Measurements from ENCODE around the gene APOA4.

APOA4 gene

DNA sequence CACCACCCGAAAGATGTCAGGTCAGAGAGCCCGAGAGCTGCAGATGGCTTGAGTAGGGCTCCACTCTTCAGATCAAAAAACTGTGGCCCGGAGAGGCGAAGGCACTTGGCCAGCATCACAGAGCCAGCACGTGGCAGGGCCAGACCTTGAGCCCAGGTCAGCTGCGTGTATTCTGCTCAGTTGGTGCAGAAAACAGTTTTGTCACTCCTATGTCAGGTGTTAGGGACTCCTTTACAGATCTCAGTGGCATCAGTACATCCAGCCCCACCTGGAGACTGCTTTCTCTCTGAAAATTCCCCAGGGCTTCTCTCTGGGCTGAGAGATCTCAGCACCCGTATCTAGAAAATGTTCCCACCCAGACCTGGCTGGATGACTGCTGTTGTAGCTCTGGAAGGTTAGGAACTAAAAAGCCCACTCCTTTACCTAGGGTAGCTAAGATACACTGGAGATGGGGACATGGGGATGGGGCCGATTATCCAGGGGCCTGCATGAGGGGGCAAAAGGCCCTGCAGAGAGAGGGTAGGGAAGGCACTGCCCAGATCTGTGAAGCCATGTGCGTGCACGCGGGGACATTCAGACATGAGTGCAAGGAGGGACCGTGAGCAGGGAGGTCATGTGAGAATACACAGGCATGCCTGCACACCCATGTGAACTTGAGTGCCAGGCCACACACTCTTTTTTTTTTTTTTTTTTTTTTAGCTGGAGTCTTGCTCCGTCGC lies 10.9 kb upstream of the APOA4 start:
- TF ChIP-seq, protein P1, sequence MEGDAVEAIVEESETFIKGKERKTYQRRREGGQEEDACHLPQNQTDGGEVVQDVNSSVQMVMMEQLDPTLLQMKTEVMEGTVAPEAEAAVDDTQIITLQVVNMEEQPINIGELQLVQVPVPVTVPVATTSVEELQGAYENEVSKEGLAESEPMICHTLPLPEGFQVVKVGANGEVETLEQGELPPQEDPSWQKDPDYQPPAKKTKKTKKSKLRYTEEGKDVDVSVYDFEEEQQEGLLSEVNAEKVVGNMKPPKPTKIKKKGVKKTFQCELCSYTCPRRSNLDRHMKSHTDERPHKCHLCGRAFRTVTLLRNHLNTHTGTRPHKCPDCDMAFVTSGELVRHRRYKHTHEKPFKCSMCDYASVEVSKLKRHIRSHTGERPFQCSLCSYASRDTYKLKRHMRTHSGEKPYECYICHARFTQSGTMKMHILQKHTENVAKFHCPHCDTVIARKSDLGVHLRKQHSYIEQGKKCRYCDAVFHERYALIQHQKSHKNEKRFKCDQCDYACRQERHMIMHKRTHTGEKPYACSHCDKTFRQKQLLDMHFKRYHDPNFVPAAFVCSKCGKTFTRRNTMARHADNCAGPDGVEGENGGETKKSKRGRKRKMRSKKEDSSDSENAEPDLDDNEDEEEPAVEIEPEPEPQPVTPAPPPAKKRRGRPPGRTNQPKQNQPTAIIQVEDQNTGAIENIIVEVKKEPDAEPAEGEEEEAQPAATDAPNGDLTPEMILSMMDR (conservative IDR thresholded peaks at IDR 0.05; ENCODE audit: low read depth), result no peak
- CTCF ChIA-PET, result no interaction called here
- POLR2A ChIA-PET (ENCODE audit: low non-redundant PET), result no interaction called here
- H3K27ac ChIP-seq, result no peak overlapping the region
- DNase-seq (ENCODE audit: low spot score), result no peak

DNA sequence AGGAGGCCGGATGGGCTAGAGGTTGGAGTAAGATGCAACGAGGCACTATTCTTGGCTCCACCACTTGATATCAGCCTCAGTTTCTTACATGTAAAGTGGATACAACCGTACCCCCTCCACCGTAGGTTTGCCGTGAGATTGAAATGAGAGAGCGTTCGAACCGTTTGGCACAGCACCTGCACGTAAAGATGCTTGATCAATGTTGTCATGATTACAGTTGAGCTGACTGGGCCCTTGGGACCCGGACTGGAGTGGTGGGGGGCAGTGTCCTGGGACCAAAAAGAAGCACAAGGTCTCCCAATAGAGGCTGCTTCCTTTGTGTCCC lies 10.3 kb upstream of the APOA4 start:
- no peak for DNase-seq (ENCODE audit: low spot score)
- TF ChIP-seq, protein P1 (conservative IDR thresholded peaks at IDR 0.05; ENCODE audit: low read depth), result no peak
- CTCF ChIA-PET, result interaction anchor here (0.7 kb wide), 1 partner anchor 393 kb away, joined by 3 read pairs; no protein-coding TSS in a partner anchor
- POLR2A ChIA-PET (ENCODE audit: low non-redundant PET), result no interaction called here
- no peak overlapping the region for H3K27ac ChIP-seq

DNA sequence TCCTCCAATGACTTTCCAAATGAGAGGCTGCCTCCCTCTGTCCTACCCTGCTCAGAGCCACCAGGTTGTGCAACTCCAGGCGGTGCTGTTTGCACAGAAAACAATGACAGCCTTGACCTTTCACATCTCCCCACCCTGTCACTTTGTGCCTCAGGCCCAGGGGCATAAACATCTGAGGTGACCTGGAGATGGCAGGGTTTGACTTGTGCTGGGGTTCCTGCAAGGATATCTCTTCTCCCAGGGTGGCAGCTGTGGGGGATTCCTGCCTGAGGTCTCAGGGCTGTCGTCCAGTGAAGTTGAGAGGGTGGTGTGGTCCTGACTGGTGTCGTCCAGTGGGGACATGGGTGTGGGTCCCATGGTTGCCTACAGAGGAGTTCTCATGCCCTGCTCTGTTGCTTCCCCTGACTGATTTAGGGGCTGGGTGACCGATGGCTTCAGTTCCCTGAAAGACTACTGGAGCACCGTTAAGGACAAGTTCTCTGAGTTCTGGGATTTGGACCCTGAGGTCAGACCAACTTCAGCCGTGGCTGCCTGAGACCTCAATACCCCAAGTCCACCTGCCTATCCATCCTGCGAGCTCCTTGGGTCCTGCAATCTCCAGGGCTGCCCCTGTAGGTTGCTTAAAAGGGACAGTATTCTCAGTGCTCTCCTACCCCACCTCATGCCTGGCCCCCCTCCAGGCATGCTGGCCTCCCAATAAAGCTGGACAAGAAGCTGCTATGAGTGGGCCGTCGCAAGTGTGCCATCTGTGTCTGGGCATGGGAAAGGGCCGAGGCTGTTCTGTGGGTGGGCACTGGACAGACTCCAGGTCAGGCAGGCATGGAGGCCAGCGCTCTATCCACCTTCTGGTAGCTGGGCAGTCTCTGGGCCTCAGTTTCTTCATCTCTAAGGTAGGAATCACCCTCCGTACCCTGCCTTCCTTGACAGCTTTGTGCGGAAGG lies 9.5 kb upstream of the APOA4 start:
- no peak for DNase-seq (ENCODE audit: low spot score)
- TF ChIP-seq, protein P1 (conservative IDR thresholded peaks at IDR 0.05; ENCODE audit: low read depth), result no peak
- ChIA-PET POLR2A (ENCODE audit: low non-redundant PET) (no interaction called here), CTCF (interaction anchor here (0.6 to 0.7 kb wide), 3 partner anchors 272 to 394 kb away, joined by 3 read pairs; no protein-coding TSS in a partner anchor)
- no peak overlapping the region for H3K27ac ChIP-seq

DNA sequence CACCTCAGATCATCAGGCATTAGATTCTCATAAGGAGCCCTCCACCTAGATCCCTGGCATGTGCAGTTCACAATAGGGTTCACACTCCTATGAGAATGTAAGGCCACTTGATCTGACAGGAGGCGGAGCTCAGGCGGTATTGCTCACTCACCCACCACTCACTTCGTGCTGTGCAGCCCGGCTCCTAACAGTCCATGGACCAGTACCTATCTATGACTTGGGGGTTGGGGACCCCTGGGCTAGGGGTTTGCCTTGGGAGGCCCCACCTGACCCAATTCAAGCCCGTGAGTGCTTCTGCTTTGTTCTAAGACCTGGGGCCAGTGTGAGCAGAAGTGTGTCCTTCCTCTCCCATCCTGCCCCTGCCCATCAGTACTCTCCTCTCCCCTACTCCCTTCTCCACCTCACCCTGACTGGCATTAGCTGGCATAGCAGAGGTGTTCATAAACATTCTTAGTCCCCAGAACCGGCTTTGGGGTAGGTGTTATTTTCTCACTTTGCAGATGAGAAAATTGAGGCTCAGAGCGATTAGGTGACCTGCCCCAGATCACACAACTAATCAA lies 8.8 kb upstream of the APOA4 start:
- DNase-seq (ENCODE audit: low spot score), result no peak
- no peak overlapping the region for H3K27ac ChIP-seq
- CTCF ChIA-PET, result no interaction called here
- POLR2A ChIA-PET (ENCODE audit: low non-redundant PET), result no interaction called here
- TF ChIP-seq, protein P1 (conservative IDR thresholded peaks at IDR 0.05; ENCODE audit: low read depth), result no peak

DNA sequence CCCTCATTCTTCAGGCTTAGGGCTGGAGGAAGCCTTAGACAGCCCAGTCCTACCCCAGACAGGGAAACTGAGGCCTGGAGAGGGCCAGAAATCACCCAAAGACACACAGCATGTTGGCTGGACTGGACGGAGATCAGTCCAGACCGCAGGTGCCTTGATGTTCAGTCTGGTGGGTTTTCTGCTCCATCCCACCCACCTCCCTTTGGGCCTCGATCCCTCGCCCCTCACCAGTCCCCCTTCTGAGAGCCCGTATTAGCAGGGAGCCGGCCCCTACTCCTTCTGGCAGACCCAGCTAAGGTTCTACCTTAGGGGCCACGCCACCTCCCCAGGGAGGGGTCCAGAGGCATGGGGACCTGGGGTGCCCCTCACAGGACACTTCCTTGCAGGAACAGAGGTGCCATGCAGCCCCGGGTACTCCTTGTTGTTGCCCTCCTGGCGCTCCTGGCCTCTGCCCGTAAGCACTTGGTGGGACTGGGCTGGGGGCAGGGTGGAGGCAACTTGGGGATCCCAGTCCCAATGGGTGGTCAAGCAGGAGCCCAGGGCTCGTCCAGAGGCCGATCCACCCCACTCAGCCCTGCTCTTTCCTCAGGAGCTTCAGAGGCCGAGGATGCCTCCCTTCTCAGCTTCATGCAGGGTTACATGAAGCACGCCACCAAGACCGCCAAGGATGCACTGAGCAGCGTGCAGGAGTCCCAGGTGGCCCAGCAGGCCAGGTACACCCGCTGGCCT lies 7.2 kb upstream of the APOA4 start:
- ChIA-PET POLR2A (ENCODE audit: low non-redundant PET) (no interaction called here), CTCF (interaction anchor here (0.6 kb wide), 1 partner anchor 37 kb away, joined by 3 read pairs; no protein-coding TSS in a partner anchor)
- TF ChIP-seq, protein P1 (conservative IDR thresholded peaks at IDR 0.05; ENCODE audit: low read depth), result no peak
- no peak for DNase-seq (ENCODE audit: low spot score)
- H3K27ac ChIP-seq, result no peak overlapping the region
